Stimulated activated CD4-positive, alpha-beta T cell treated with anti-CD3 and anti-CD28 coated beads, Interleukin-2, amount 100 ng/mL, for 48 hours (primary cell): ENCODE data around the gene SLC1A6.
"Not testable (repeated sequence)": the region's sequence is repeated elsewhere in the genome, so short reads cannot be mapped to it uniquely, and the experiment has no call there.

ENCODE experiments used
- DNase-seq, 2 donors: peaks; one replicate each; pipeline ENCODE4 v3.0.0-alpha.2; 2020

SLC1A6 gene

DNA sequence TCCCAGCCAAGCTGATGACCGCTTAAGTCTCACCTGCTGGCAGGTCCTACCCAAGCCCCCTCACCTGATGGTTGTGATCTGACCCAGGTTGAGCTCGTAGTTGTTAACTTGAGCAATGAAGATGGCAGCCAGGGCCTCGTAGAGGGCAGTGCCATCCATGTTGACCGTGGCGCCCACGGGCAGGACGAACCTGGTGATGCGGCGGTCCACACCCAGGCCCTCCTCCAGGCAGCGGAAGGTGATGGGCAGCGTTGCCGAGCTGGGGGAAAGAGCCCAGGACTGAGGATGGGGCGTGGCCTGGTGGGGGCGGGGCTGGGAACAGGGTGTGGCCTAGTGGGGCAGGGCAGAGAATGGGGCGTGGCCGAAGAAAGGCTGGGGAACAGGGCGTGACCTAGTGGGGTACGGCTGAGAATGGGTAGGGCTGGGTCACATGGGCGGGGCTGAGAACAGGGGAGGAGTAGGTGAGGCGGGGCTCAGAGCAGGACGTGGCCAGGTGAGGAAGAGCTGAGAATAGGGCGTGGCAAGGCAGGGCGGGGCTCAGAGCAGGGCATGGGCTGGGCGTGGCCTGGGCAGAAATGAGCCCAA is 25.5 kb downstream of the SLC1A6 start:
- DNase-seq = no peak

DNA sequence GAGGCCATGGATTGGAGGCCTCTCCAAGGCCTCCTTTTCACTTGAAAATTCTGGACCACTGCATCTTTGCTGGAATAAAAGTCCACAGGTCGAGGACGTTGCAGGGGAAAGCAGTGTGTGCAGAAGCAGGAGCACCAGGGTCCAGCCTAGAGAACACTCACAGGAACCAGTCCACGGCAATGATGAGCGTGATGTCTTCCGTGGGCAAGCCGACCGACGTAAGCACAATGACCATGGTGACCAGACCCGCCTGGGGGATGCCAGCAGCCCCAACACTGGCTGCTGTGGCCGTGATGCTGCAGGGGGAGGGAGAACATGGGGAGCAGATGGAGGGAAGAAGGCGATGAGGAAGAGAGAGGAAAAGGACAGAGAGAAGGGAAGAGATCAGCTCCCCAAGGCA is 26.9 kb downstream of the SLC1A6 start:
- no peak for DNase-seq

DNA sequence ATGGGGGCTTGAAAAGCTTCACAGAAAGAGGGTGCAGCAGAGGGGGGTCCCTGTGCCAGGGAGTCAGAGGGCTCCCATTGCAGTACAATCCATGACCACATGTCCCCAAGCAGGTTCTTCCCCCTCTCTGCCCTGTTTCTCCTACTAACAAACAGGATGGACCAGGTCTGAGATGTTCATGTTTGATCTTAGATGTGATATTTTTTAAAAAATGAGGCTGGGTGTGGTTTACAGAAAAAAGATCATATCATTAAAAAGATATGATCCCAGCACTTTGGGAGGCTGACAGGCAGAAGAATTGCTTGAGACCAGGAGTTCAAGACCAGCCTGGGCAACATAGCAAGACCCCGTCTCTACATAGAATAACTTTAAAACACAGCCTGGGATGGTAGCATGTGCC is 29.2 kb downstream of the SLC1A6 start:
- DNase-seq = no peak

DNA sequence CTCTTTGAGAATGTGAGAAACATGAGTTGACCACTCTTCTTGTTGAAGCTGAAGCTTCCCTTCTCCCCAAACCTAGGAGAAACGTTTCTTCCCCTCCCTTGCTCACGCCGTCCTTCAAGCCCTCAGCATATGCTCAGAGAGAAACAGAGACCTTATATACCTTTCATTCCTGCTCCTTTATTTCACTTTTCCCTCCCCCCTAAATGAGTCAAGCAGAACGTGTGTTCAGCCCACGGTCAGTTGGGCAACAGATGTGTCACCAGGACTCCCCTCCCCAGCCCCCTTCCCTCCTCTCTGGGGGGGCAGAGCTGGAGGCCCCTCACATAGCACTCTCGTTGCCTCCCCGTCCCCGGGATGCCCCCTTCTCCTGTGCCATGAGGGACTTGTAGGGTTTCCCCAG is 29.8 kb downstream of the SLC1A6 start:
- no peak for DNase-seq

DNA sequence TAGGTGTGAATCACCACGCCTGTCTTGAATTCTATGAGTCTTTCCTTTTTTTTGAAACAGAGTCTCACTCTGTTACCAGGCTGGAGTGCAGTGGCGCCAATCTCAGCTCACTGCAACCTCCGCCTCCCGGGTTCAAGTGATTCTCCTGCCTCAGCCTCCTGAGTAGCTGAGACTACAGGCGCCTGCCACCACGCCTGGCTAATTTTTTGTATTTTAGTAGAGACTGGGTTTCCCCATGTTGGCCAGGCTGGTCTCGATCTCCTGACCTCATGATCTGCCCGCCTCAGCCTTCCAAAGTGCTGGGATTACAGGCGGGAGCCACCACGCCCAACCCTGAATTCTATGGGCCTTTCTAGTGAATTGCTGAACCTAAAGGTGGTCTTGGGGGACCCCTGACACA is 30.3 kb downstream of the SLC1A6 start:
- not testable (repeated sequence) for DNase-seq

DNA sequence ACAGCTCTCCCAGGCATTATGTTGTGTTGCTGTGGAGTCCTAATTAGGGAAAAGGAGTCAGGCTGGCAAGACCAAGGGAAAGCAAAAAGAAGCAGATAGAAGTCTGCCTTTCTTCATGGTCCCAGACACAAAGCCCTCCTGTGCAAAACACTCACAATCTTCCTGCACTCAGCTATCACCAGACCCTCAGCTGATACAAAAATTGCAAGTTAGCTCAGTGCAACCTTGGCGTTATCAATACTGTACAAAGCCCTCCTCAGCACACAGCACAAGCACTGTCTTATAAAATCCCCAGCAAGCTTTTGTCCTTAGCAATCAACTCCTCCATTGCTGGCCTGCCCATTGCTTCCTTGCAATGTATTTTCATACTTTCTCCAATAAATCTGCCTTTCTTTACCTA is 35.2 kb downstream of the SLC1A6 start:
- no peak for DNase-seq

DNA sequence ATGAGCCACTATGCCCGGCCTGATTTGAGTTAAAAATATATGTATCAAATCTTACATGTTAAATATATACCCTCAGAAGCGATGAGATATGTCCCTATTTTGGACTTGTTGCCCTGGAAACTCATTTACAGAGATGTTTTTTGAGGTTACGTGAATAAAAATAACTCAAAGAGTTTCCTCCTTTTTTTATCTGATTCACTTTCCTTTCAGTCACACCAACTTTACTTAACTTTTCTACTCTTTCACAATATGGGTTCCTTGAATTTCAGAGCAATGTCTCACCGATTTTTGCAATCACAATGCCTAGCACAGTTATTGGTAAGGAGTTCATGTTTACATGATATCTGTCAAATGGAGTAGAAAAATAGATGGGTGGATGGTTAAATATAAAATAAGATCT is 36.1 kb downstream of the SLC1A6 start:
- no peak for DNase-seq

DNA sequence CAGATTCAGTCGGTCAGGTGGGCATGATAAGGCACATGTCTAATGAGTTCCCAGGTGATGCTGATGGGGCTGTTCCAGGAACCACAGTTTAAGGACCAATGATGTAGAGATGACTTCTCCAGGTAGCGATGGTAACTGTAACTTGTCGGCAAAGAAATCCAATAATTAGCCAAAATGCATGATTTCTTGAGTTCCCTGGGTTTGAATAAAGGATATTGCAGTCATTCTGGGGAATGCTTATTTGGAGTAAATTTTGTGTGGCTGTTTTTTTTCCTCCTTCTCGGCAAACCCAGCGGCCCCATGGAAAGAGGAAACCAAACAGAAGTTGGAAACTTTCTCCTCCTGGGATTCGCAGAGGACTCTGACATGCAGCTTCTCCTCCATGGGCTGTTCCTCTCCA is 38.5 kb downstream of the SLC1A6 start, which contains the start of gene OR7C2:
Gene OR7C2, plus strand, starts transcription at position 301 of the 400 bp plus-strand sequence. Its CDS starts 0 bp downstream, at position 301.
- no peak for DNase-seq

DNA sequence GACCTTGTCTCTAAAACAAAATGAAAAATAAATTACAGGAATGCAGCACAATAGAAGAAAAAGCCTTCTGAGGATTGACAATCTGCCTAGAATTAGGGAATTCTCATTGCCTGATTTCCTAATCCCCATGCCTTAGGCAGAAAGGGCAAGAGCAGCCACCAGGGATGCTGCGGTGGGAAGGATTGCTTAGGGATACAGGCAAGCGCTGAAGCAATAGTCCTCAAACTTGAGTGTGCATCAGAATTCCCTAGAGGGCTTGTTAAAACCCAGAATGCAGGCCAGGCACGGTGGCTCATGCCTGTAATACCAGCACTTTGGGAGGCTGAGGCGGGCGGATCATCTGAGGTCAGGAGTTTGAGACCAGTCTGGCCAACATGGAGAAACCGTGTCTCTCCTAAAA is 39.4 kb downstream of the SLC1A6 start:
- no peak for DNase-seq

DNA sequence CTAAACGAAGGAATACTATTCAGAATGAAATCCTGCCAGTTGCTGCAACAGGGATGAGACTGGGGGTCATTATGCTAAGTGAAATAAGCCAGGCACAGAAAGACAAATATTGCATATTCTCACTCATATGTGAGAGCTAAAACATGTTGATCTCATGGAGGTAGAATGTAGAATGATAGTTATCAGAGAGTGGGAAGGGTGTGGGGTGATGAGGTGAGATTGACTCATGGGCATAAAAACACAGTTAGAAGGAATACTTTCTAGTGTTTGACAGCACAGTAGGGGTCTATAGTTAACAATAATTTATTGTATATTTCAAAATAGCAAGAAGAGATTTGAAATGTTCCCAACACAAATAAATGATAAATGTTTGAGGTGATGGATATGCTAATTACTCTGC is 46.2 kb downstream of the SLC1A6 start:
- no peak for DNase-seq

DNA sequence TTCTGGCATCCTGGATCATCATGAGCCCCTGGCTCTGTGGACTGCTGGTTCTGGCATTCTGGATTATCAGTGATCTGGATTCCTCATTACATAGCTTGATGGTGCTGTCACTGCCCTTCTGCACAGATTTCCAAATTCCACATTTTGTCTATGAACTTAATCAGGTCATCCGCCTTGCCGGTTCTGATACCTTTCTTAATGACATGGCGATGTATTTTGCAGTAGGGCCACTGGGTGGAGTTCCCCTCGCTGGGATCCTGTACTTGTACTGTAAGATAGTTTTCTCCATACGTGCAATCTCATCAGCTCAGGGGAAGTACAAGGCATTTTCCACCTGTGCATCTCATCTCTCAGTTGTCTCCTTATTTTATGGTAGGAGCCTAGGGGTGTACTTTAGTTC is 62.8 kb downstream of the SLC1A6 start:
- no peak for DNase-seq

DNA sequence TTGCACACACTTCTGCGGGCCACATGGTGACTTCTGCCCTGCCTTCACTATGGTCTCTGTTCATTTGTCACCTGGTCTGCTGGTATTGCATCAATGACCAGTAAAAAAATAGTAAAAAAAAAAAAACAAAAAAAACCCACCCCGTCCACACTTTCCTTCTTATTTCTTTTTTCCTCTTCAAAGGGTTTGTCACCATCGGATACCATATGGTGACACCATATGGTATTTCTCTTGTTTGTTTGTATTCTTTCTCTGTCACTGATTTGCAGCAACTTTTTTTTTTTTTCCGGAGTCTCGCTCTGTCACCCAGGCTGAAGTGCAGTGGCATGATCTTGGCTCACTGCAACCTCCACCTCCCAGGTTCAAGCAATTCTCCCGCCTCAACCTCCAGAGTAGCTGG is 64.5 kb downstream of the SLC1A6 start:
- no peak for DNase-seq

DNA sequence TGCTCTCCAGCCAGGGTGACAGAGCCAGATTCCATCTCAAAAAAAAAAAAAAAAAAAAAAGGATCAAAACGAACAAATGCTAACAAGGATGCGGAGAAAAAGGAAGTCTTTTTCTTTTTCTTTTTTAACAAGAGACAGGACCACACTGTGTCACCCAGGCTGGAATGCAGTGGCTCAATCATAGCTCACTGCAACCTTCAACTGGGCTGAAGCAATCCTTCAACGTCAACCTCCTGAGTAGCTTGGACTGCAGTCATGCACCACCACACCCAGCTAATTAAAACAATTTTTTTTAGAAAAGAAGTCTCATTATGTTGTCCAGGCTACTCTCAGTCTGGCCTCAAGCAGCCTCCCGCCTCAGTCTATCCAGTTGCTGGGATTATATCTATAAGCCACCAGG is 73.0 kb downstream of the SLC1A6 start:
- DNase-seq = no peak

DNA sequence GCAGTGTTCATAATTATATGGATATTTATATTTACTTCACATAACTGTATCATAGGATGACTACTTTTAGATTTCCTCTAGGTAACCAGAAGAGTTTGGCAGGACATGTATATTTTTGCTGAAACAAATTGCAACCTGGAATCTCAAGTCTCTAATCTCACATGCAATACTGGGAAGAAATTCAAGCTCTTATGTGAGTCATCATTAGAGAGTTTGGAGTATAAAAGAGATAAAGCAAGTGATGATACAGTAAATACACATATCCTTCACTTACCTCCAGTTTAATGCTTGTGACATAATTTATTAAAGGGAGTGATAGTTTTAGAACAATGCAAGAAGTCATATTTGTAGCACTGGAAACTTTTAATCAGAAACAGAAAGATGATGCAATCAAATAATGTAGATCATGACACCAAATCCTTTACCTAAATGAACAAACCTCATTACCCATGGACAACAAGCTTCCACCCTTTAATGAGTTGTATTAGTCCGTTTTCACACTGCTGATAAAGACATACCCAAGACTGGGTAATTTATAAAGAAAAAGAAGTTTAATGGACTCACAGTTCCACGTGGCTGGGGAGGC is 77.9 kb downstream of the SLC1A6 start:
- no peak for DNase-seq
